ENCODE data around the gene PXYLP1.

DNA sequence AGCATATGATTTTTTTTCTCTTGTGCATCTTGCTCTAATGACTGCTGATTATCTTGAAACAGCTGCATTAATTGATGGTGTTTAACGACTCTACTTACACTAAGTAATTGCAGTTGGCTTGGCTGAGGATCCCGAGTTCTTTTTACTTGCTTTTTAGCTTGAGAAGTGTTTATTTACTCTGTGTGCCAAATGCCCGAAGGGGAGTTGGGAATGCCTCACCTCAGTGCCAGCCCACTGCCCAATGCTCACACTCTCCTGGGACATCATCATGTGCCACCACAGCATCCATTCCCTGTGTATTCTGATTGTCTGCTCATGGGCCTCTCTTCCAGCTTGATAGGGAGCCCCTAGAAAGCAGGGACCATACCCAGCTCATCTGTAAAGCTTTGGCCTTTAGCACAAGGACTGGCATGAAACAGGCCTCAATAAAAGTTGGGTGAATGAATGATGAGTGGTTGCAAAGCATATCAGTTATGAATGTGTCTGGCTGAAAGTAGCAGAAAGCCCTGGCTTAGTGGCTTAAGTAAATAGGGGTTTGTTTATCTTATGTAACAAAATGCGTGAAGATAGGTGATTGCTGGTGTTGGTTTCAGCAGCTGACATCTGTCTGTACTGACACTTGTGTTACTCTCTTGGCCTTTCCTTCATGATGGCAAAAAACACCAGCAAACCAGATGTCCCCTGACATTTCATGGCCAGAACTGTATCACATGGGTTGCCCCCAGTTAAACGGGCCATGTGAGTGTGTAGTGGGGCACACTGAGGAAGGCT lies 8.1 kb downstream of the PXYLP1 start:
- TF ChIP-seq, protein P1, sequence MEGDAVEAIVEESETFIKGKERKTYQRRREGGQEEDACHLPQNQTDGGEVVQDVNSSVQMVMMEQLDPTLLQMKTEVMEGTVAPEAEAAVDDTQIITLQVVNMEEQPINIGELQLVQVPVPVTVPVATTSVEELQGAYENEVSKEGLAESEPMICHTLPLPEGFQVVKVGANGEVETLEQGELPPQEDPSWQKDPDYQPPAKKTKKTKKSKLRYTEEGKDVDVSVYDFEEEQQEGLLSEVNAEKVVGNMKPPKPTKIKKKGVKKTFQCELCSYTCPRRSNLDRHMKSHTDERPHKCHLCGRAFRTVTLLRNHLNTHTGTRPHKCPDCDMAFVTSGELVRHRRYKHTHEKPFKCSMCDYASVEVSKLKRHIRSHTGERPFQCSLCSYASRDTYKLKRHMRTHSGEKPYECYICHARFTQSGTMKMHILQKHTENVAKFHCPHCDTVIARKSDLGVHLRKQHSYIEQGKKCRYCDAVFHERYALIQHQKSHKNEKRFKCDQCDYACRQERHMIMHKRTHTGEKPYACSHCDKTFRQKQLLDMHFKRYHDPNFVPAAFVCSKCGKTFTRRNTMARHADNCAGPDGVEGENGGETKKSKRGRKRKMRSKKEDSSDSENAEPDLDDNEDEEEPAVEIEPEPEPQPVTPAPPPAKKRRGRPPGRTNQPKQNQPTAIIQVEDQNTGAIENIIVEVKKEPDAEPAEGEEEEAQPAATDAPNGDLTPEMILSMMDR (conservative IDR thresholded peaks at IDR 0.05; ENCODE audit: low read length): no peak
- no peak for TF ChIP-seq EZH2phosphoT487 (IDR thresholded peaks at IDR 0.05; ENCODE audit: borderline replicate concordance)

Data from Loucy (cell line).